Measurements from ENCODE around the gene LLCFC1. TPM values are rescaled to one million over a fixed set of nuclear protein-coding genes. Genes with fewer than 3 reads are reported as not detected.

LLCFC1 gene
- total RNA-seq, 1 donor: not detected

GRCh38 chr7:142930126-142930730 is 9.1 kb upstream of the LLCFC1 start:
- H3K4me3 ChIP-seq (ENCODE audit: low read depth, low read length): no peak overlapping the region
- no peak for DNase-seq (ENCODE audit: low read depth)
- TF ChIP-seq CTCF (IDR thresholded peaks at IDR 0.05; ENCODE audit: insufficient read depth, low read depth, low read length): no peak

GRCh38 chr7:142932386-142933091 is 6.7 kb upstream of the LLCFC1 start:
- no peak overlapping the region for H3K4me3 ChIP-seq (ENCODE audit: low read depth, low read length)
- DNase-seq (ENCODE audit: low read depth): no peak
- TF ChIP-seq CTCF (IDR thresholded peaks at IDR 0.05; ENCODE audit: insufficient read depth, low read depth, low read length): no peak

GRCh38 chr7:142933092-142933475 is 6.2 kb upstream of the LLCFC1 start:
- no peak overlapping the region for H3K4me3 ChIP-seq (ENCODE audit: low read depth, low read length)
- DNase-seq (ENCODE audit: low read depth): no peak
- no peak for TF ChIP-seq CTCF (IDR thresholded peaks at IDR 0.05; ENCODE audit: insufficient read depth, low read depth, low read length)

- DNase-seq (ENCODE audit: low read depth): no peak
- TF ChIP-seq CTCF (IDR thresholded peaks at IDR 0.05; ENCODE audit: insufficient read depth, low read depth, low read length): no peak
Observed at GRCh38 chr7:142933624-142934023, 5.7 kb upstream of the LLCFC1 start, which contains the start of gene TRPV5. TRPV5 (minus strand) TSS chr7:142933746; CDS start chr7:142933459, 287 bp downstream.

GRCh38 chr7:142934056-142934455 is 5.2 kb upstream of the LLCFC1 start:
- H3K4me3 ChIP-seq (ENCODE audit: low read depth, low read length): no peak overlapping the region
- DNase-seq (ENCODE audit: low read depth): no peak
- TF ChIP-seq CTCF (IDR thresholded peaks at IDR 0.05; ENCODE audit: insufficient read depth, low read depth, low read length): no peak

More at GRCh38 chr7:142933624-142934023, 5.7 kb upstream of the LLCFC1 start, which contains the start of gene TRPV5:
- no peak within 1 kb of the TSS for H3K4me3 ChIP-seq (ENCODE audit: low read depth, low read length)

GRCh38 chr7:142935941-142936565 is 3.2 kb upstream of the LLCFC1 start:
- H3K4me3 ChIP-seq (ENCODE audit: low read depth, low read length): no peak overlapping the region
- DNase-seq (ENCODE audit: low read depth): no peak
- TF ChIP-seq CTCF (IDR thresholded peaks at IDR 0.05; ENCODE audit: insufficient read depth, low read depth, low read length): no peak
